Vagina (tissue), 2 donors: ENCODE data around the gene EFCAB10.

Experiments used
- POLR2AphosphoS5 ChIP-seq, 2 donors: sonication (generic); formaldehyde crosslinking; IDR thresholded peaks; one replicate each; pipeline ENCODE4 v1.9.0; 2017; ENCODE audit warnings: antibody characterized with exemption in 2 of 2, mild to moderate bottlenecking in 2 of 2, low read depth in 1 of 2; ENCODE audit not compliant: insufficient read depth in 1 of 2
- TF ChIP-seq, protein P1 (sequence below), 3 experiments: fragments of 450-650 bp in 2 of 3; fragments of 200-600 bp in 1 of 3; sonication (generic) in 1 of 3; IDR thresholded peaks; one replicate each; pipeline ENCODE4 v1.5.1; 2017 to 2019; ENCODE audit warnings: antibody characterized with exemption in 3 of 3, mild to moderate bottlenecking in 2 of 3, moderate library complexity in 2 of 3

DNA sequence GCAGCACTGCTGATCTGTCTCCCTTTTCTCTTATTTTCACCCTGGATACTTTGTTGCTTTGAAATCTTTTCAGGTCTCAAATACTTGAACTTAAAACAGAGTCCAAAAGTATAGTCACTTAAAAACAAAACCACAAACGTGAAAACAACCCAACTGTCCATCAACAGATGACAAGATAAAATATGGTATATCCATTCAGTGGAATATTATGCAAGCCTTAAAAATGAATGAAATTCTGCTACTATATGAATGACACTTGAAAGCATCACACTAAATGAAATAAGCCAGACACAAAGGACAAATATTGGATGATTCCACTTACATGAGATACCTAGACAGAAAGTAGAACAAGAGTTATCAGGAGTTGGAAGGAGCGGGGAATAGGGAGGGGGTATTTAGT is 44.7 kb upstream of the EFCAB10 start:
- TF ChIP-seq POLR2AphosphoS5 (IDR thresholded peaks at IDR 0.05; ENCODE audit: insufficient read depth in 1 of 2, low read depth in 1 of 2), result no peak
- TF ChIP-seq, protein P1, sequence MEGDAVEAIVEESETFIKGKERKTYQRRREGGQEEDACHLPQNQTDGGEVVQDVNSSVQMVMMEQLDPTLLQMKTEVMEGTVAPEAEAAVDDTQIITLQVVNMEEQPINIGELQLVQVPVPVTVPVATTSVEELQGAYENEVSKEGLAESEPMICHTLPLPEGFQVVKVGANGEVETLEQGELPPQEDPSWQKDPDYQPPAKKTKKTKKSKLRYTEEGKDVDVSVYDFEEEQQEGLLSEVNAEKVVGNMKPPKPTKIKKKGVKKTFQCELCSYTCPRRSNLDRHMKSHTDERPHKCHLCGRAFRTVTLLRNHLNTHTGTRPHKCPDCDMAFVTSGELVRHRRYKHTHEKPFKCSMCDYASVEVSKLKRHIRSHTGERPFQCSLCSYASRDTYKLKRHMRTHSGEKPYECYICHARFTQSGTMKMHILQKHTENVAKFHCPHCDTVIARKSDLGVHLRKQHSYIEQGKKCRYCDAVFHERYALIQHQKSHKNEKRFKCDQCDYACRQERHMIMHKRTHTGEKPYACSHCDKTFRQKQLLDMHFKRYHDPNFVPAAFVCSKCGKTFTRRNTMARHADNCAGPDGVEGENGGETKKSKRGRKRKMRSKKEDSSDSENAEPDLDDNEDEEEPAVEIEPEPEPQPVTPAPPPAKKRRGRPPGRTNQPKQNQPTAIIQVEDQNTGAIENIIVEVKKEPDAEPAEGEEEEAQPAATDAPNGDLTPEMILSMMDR (IDR thresholded peaks at IDR 0.05), result no peak
